Parathyroid adenoma (tissue), 2 donors: ENCODE measurements around the gene SMC1A.

Experiments used
- H2AFZ ChIP-seq: fragments of 300-600 bp; sonication (generic); one replicate; pipeline ENCODE4 v1.7.0; 2017; ENCODE audit warnings: antibody characterized with exemption, mild to moderate bottlenecking
- H3K27ac ChIP-seq: fragments of 300-600 bp; sonication (generic); one replicate; pipeline ENCODE4 v1.7.0; 2017
- H3K27me3 ChIP-seq: fragments of 300-600 bp; sonication (generic); one replicate; pipeline ENCODE4 v1.7.0; 2017; ENCODE audit warnings: low read length; ENCODE audit not compliant: control insufficient read depth, insufficient read depth
- H3K36me3 ChIP-seq: fragments of 300-600 bp; sonication (generic); one replicate; pipeline ENCODE4 v1.7.0; 2017; ENCODE audit warnings: low read length; ENCODE audit not compliant: control insufficient read depth, insufficient read depth
- H3K4me1 ChIP-seq: fragments of 300-600 bp; sonication (generic); one replicate; pipeline ENCODE4 v1.7.0; 2017; ENCODE audit warnings: control low read depth
- H3K4me2 ChIP-seq: fragments of 300-600 bp; sonication (generic); one replicate; pipeline ENCODE4 v1.7.0; 2017; ENCODE audit warnings: low read length
- H3K4me3 ChIP-seq: fragments of 300-600 bp; sonication (generic); one replicate; pipeline ENCODE4 v1.7.0; 2017; ENCODE audit warnings: low read depth, low read length
- H3K79me2 ChIP-seq: fragments of 300-600 bp; sonication (generic); one replicate; pipeline ENCODE4 v1.7.0; 2017; ENCODE audit warnings: control low read depth
- H3K9ac ChIP-seq: fragments of 300-600 bp; sonication (generic); one replicate; pipeline ENCODE4 v1.7.0; 2017; ENCODE audit warnings: mild to moderate bottlenecking
- H3K9me3 ChIP-seq: fragments of 300-600 bp; sonication (generic); one replicate; pipeline ENCODE4 v1.7.0; 2017; ENCODE audit warnings: low read length; ENCODE audit not compliant: control insufficient read depth
- TF ChIP-seq, protein P1 (sequence below): fragments of 300-600 bp; sonication (generic); IDR thresholded peaks from one replicate; pipeline ENCODE4 v1.7.0; 2017; ENCODE audit warnings: antibody characterized with exemption, mild to moderate bottlenecking
- donor health status: primary hyperparathyroidism.

SMC1A gene

DNA sequence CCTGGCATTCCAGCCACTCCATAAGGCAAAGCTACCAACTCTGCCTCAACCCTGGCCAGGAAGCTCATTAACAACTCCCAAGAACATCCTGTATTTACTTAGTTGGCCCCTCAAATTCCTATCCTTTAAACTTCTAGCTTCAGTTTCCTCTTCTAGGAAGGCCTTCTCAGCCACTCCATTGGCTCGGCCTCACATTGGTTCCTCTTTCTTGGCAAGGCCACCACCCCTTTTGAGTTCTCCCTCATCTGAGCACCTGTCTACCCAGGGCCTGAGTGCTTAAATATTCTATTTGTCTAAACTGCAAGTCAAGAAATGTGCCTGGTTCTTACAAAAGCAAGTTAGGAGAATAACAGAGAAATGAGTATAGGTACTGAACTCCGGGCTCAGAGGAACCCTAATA is 10.0 kb downstream of the SMC1A start:
- Histone ChIP-seq H3K4me3 (no peak overlapping the region), H3K4me2 (no peak overlapping the region), H3K9ac (no peak overlapping the region), H3K27ac (no peak overlapping the region), H3K4me1 (no peaks in the 10 kb centered on the region), H3K79me2 (peaks cover 8% of the 10 kb centered on the region), H3K36me3 (no peaks in the 10 kb centered on the region), H2AFZ (no peak overlapping the region), H3K9me3 (no peaks in the 10 kb centered on the region), H3K27me3 (no peaks in the 10 kb centered on the region)
- TF ChIP-seq, protein P1, sequence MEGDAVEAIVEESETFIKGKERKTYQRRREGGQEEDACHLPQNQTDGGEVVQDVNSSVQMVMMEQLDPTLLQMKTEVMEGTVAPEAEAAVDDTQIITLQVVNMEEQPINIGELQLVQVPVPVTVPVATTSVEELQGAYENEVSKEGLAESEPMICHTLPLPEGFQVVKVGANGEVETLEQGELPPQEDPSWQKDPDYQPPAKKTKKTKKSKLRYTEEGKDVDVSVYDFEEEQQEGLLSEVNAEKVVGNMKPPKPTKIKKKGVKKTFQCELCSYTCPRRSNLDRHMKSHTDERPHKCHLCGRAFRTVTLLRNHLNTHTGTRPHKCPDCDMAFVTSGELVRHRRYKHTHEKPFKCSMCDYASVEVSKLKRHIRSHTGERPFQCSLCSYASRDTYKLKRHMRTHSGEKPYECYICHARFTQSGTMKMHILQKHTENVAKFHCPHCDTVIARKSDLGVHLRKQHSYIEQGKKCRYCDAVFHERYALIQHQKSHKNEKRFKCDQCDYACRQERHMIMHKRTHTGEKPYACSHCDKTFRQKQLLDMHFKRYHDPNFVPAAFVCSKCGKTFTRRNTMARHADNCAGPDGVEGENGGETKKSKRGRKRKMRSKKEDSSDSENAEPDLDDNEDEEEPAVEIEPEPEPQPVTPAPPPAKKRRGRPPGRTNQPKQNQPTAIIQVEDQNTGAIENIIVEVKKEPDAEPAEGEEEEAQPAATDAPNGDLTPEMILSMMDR, result no peak

DNA sequence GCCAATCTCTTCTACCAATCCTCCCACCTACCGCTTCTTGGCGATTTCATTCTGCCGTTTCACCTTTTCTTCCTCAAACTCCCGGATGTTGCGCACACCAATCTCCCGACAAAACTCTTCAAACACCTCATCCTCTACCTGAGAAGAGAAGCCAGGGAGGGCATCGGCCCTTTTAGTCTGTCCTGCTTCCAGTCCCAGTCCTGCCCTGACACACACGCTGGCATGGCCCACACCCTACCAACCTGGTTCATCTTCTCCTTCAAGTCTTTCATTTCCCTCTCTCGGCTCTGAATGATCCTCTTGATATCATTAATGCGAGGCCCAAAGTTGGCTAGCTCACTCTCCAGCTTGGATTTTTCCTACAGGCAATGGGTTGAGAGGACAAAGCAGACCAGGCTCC is 18.9 kb downstream of the SMC1A start:
- no peak overlapping the region for H3K4me3 ChIP-seq
- H3K36me3 ChIP-seq, result no peaks in the 10 kb centered on the region
- H3K4me1 ChIP-seq, result no peaks in the 10 kb centered on the region
- no peaks in the 10 kb centered on the region for H3K9me3 ChIP-seq
- no peak overlapping the region for H2AFZ ChIP-seq
- no peak overlapping the region for H3K4me2 ChIP-seq
- no peak overlapping the region for H3K9ac ChIP-seq
- H3K27me3 ChIP-seq, result no peaks in the 10 kb centered on the region
- no peaks in the 10 kb centered on the region for H3K79me2 ChIP-seq
- no peak overlapping the region for H3K27ac ChIP-seq
- TF ChIP-seq, protein P1, result no peak

DNA sequence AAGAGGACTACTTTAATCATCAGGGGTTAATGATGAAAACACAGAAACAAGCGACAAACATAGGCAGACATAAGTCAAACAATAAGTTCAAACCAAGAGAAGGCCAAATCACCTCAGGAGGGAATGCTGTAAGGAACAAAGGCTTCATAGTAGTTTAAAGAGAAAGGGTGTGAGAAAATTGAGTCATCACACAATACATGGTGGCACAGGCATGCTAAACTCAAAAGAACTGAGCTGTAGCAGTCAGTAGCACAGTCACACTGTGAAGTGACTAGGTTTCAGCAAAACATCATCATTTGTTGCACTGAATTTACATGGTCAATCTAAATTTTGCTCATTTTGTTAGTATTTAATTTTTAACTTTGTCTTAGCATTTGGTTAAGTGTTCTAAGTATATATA is 24.2 kb downstream of the SMC1A start:
- Histone ChIP-seq H3K4me1 (no peaks in the 10 kb centered on the region), H3K27me3 (no peaks in the 10 kb centered on the region), H2AFZ (no peak overlapping the region), H3K4me3 (no peak overlapping the region), H3K27ac (no peak overlapping the region), H3K4me2 (no peak overlapping the region), H3K36me3 (no peaks in the 10 kb centered on the region), H3K9ac (no peak overlapping the region), H3K79me2 (no peaks in the 10 kb centered on the region), H3K9me3 (no peaks in the 10 kb centered on the region)
- TF ChIP-seq, protein P1, result no peak

DNA sequence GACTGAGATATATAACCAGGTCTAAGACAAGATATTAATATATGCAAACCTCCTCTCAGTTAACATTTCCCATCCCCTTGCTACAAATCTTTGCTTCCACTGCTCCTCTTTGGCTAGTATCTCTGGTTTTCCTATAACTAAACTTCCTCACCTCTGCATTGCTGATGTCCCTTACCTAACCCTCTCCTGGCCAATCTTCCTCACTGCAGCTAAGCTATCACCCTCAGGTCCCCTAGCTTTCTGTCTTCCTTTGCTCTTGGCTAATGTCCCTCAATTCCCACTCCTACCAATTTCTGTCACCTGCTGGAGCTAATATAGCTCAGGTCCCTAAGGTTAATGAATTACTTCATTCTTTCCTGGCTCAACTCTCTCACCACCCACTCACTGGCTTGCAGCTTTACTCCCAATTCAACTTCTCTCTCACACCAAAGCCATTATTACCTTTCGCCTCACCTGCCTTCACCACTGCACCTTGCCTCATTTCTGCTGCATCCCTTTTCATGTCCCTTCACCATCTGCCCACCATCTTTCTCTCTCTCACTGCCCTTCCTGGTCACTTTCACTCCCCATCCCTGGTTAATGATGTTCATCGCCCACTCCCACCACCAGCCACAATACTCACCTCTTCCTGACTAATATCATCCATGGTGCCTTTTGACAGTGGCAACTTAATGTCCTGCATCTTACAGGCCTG is 26.7 kb downstream of the SMC1A start:
- no peak overlapping the region for H3K4me3 ChIP-seq
- H3K4me1 ChIP-seq, result no peaks in the 10 kb centered on the region
- H3K36me3 ChIP-seq, result no peaks in the 10 kb centered on the region
- H3K27ac ChIP-seq, result no peak overlapping the region
- H3K4me2 ChIP-seq, result no peak overlapping the region
- H2AFZ ChIP-seq, result no peak overlapping the region
- TF ChIP-seq, protein P1, result no peak
- no peaks in the 10 kb centered on the region for H3K27me3 ChIP-seq
- H3K9ac ChIP-seq, result no peak overlapping the region
- H3K9me3 ChIP-seq, result no peaks in the 10 kb centered on the region
- no peaks in the 10 kb centered on the region for H3K79me2 ChIP-seq
